ENCODE measurements around the gene LYL1.

The LYL1 gene

GRCh38 chr19:13100031-13100588 is 2.5 kb downstream of the LYL1 start:
- CTCF ChIA-PET: interaction anchor here (1.4 to 8.0 kb wide), 5 partner anchors 61 to 135 kb away, joined by 3 to 94 read pairs (median 5); no protein-coding TSS in a partner anchor
- no peak overlapping the region for H3K4me3 ChIP-seq (ENCODE audit: low read depth, low read length)
- no peak for DNase-seq (ENCODE audit: low read depth, low spot score)
- POLR2A ChIA-PET: interaction anchor here (0.8 kb wide), 1 partner anchor 68 kb away, joined by 3 read pairs; no protein-coding TSS in a partner anchor
- TF ChIP-seq CTCF (IDR thresholded peaks at IDR 0.05; ENCODE audit: insufficient read depth, low read length, missing control alignments): no peak

- H3K4me3 ChIP-seq (ENCODE audit: low read depth, low read length): no peak overlapping the region
- ChIA-PET POLR2A (interaction anchor here (0.8 kb wide), 1 partner anchor 67 kb away, joined by 3 read pairs; no protein-coding TSS in a partner anchor), CTCF (interaction anchor here (1.4 to 8.0 kb wide), 5 partner anchors 61 to 134 kb away, joined by 3 to 94 read pairs (median 5); no protein-coding TSS in a partner anchor)
- DNase-seq (ENCODE audit: low read depth, low spot score): no peak
- no peak for TF ChIP-seq CTCF (IDR thresholded peaks at IDR 0.05; ENCODE audit: insufficient read depth, low read length, missing control alignments)
These were observed 3.3 kb downstream of the LYL1 start for GRCh38 chr19:13099073-13099999.

GRCh38 chr19:13098277-13099072 is 4.2 kb downstream of the LYL1 start:
- ChIA-PET POLR2A (no interaction called here), CTCF (interaction anchor here (3.2 kb wide), 1 partner anchor 133 kb away, joined by 22 read pairs; no protein-coding TSS in a partner anchor)
- H3K4me3 ChIP-seq (ENCODE audit: low read depth, low read length): peak overlapping the region; percentile 30; the same call in 1 of the 2 replicates
- no peak for TF ChIP-seq CTCF (IDR thresholded peaks at IDR 0.05; ENCODE audit: insufficient read depth, low read length, missing control alignments)
- no peak for DNase-seq (ENCODE audit: low read depth, low spot score)

GRCh38 chr19:13097463-13098258 is 5.0 kb downstream of the LYL1 start:
- no peak for TF ChIP-seq CTCF (IDR thresholded peaks at IDR 0.05; ENCODE audit: insufficient read depth, low read length, missing control alignments)
- CTCF ChIA-PET: interaction anchor here (1.0 to 30.9 kb wide), 4 partner anchors 8 to 130 kb away, joined by 3 to 573 read pairs (median 352); partner anchors contain the start of gene DAND5
- no peak overlapping the region for H3K4me3 ChIP-seq (ENCODE audit: low read depth, low read length)
- no peak for DNase-seq (ENCODE audit: low read depth, low spot score)
- POLR2A ChIA-PET: no interaction called here

- no peak overlapping the region for H3K4me3 ChIP-seq (ENCODE audit: low read depth, low read length)
- POLR2A ChIA-PET: no interaction called here
- DNase-seq (ENCODE audit: low read depth, low spot score): no peak
- TF ChIP-seq CTCF (IDR thresholded peaks at IDR 0.05; ENCODE audit: insufficient read depth, low read length, missing control alignments): no peak
- CTCF ChIA-PET: interaction anchor here (1.0 to 30.9 kb wide), 5 partner anchors 9 to 165 kb away, joined by 3 to 573 read pairs (median 153); partner anchors contain the start of gene DAND5
These were observed 5.6 kb downstream of the LYL1 start for GRCh38 chr19:13097033-13097462.
